ENCODE measurements around the gene PRKAR2A.

GRCh38 chr3:48748754-48749153 lies 98.9 kb downstream of the PRKAR2A start:
- TF ChIP-seq POLR2AphosphoS5 (IDR thresholded peaks at IDR 0.05) (no peak), CTCF (IDR thresholded peaks at IDR 0.05) (no peak), POLR2A (IDR thresholded peaks at IDR 0.05) (no peak)
